HG02885 (cell line): ENCODE measurements around the gene MIER2.
"Not testable (repeated sequence)": the region's sequence is repeated elsewhere in the genome, so short reads cannot be mapped to it uniquely, and the experiment has no call there.

Experiments
- ATAC-seq: cut with Tn5 transposase; IDR thresholded peaks from one replicate; pipeline ENCODE4 v1.9.1; 2021; ENCODE audit warnings: mild to moderate bottlenecking; ENCODE audit not compliant: unreplicated experiment, poor library complexity

The MIER2 gene

DNA sequence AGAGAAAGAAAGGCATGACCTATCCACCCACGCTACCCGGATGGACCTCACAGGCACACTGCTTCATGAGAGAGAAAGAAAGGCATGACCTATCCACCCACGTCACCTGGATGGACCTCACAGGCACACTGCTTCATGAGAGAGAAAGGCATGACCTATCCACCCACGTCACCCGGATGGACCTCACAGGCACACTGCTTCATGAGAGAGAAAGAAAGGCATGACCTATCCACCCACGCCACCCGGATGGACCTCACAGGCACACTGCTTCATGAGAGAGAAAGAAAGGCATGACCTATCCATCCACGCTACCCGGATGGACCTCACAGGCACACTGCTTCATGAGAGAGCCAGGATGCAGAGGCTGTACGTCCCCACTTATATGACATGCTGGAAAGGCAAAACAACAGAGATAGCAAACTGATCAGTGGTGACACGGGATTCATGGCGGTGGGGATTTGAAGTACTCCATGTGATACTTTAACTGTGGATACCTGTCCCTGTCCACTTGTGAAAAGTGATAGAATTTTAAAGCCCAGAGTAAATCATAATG lies 73.8 kb downstream of the MIER2 start:
- not testable (repeated sequence) for ATAC-seq

DNA sequence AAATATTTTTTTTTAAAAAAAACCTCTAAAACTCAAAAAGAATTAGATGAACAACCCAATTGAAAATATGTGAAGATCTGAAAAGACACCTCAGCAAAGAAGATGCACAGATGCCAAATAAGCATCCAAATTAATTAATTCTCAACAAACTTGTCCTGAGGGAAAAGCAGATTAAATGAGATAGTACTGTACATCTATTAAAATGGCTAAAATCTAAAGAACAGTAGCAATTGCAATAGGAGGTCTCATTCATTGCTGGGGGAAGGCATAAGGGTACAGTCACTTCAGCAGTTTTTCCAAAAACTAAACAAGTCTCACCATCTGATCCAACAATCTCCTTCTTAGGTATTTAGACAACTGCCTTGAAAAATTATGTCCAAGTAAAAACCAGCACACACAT lies 75.4 kb downstream of the MIER2 start:
- no peak for ATAC-seq

DNA sequence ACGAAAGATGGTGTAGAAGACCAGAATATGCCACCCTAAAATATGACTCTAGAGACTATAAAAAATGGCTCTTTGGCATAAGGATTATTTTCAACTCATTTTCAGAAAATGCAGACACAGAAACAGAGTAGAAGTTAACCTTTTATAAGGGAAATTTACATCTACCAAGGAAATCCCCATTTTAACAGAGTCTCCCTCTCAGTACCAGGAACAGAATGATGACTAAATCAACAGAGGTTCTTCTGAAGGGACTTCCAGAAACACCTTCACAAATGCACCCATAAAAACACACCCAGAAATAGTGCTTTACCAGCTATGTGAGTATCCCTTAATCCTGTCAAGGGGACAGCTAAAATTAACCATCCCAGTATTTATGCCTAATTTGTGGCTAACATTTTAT lies 82.5 kb downstream of the MIER2 start:
- ATAC-seq: no peak

DNA sequence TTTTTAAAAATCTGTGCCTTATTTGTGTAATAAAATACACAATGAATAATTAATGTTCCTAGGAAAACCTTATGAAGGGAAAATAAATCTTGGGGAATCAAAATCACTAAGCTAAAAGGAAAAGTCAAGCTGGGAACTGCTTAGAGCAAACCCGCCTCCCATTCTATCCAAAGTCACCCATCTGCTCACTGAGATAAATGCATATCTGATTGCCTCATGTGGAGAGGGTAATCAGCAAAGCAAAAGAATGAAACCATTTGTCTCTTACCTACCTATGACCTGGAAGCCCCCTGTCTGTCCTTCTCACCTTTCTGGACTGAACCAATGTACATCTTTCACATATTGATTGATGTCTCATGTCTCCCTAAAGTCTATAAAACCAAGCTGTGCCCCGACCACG lies 87.8 kb downstream of the MIER2 start:
- ATAC-seq: not testable (repeated sequence)
